Left kidney (tissue), 8 donors: ENCODE measurements around the gene STK33. TPM values are rescaled to one million over a fixed set of nuclear protein-coding genes. Genes with fewer than 3 reads are reported as not detected.
A peak's percentile ranks its signal among the peaks of the same experiment; 100 is the strongest.

ENCODE experiments used
- DNase-seq: peaks from one replicate; pipeline ENCODE4 v3.0.0-alpha.2; 2013
- long read RNA-seq, 8 donors: transcript quantifications; one replicate each; lab custom pipeline, GENCODE V29; 2026
- polyA plus RNA-seq: library from polyadenylated mRNA; unstranded; fragments of 120-200 nt; gene quantifications from one replicate; pipeline ENCODE4 v1.2.1, GENCODE V29; 2013; ENCODE audit not compliant: insufficient read length

The STK33 gene
- 47.1 TPM for polyA plus RNA-seq
- long read RNA-seq, donor 1, full-length matches to known transcripts = 3 of 3 reads
- long read RNA-seq, donor 1, partial matches to known transcripts = 0 of 3 reads
- long read RNA-seq, donor 1, other reads (novel, unspliced or antisense) = 0 of 3 reads
- long read RNA-seq, donor 2 = 0 reads
- long read RNA-seq, donor 3, full-length matches to known transcripts = 2 of 10 reads
- long read RNA-seq, donor 3, partial matches to known transcripts = 8 of 10 reads
- long read RNA-seq, donor 3, other reads (novel, unspliced or antisense) = 0 of 10 reads
- long read RNA-seq, donor 4 = 0 reads
- long read RNA-seq, donor 5, full-length matches to known transcripts = 4 of 4 reads
- long read RNA-seq, donor 5, partial matches to known transcripts = 0 of 4 reads
- long read RNA-seq, donor 5, other reads (novel, unspliced or antisense) = 0 of 4 reads
- long read RNA-seq, donor 6 = 0 reads
- long read RNA-seq, donor 7 = 0 reads
- long read RNA-seq, donor 8, full-length matches to known transcripts = 1 of 1 reads
- long read RNA-seq, donor 8, partial matches to known transcripts = 0 of 1 reads
- long read RNA-seq, donor 8, other reads (novel, unspliced or antisense) = 0 of 1 reads

DNA sequence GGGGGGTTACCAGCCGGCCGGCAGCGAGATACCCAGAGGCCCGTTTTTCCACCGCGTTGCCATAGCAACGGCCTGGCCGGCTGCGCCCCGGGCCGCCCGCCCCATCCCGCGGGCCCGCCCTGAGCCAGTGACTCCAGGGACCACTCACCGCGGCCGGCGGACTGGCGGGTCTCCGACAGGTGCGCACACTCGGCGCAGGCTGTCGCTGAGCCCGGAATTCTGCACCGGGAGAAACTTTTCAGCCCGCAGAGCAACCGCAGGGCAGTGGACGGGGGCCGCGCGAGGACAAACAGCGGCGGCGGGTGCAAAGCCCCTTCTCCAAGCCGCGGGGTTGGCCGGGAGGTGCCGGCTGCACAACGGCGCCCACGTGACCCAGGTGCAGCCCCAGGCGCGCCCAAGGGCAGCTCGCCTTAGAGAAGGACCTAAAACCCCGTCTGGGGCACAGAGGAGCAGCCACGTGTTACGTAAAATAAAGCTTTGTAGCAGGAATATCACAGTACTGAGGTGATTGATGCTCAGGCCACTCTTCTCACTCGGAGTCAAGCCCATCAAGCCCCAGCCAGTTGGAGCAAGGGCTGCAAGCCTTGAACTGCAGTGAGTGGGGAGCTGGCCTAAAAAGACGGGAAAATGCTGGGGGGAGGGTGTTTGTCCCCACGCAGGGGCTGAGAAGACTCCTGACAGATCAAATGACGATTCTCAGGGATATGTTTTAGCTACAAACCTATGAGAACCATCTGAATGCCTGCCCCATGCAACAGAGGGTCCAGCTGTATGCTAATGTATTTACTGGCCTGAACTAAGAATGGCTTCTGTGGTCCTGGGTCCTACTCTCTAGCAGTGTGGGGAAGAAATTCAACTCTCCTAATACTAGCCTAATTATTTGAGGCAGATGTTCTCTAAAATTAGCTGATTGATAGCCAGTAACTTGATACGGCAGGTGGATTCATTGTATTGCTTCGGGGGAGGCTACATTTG, at the start of gene STK33:
STK33 (minus strand) TSS at position 294 of the 975 bp plus-strand sequence. CDS start 119,323 bp downstream, outside the sequence.
- peak; percentile 59 for DNase-seq

- DNase-seq = peak; percentile 46
Measured at GRCh38 chr11:8642196-8642841, 48.3 kb upstream of the STK33 start.

DNA sequence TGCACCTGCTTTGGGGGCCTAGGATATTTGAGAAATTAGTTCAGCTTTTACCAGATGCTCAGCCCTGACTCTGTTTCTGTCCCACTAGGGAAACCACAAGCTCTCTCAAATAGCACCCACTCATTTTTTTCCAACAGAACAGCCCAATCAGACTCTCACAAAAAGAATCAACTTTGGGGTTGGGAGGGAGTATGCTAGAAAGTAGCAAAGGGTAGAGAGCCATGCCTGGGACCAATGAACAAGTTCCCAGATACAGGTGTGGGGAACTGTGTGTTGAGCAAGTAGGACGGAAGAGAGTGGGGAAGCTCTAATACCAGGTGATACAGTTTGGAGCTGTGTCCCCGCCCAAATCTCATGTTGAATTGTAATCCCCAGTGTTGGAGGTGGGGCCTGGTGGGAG, 47.3 kb upstream of the STK33 start:
- DNase-seq = no peak

GRCh38 chr11:8640267-8640906, 46.4 kb upstream of the STK33 start:
- DNase-seq = no peak

DNA sequence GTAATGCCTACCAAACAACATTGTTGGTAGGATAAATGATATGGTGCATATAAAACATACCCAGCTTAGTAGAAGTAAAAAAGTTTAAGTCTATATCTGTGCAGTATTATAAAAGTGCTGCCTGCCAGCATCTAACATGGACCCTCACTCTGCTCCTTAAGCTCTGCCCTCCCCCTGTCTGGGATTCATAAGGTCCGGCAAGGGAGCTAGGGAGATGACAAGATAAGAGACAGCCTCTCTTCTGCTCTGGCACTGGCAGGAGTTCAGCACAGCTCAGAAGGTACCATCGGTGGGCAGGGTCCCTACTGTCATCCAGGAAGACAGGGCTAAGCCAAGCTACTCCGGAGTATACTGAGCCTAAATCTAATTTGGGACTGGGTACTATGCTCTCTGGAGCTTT, 45.6 kb upstream of the STK33 start:
- DNase-seq = no peak

DNA sequence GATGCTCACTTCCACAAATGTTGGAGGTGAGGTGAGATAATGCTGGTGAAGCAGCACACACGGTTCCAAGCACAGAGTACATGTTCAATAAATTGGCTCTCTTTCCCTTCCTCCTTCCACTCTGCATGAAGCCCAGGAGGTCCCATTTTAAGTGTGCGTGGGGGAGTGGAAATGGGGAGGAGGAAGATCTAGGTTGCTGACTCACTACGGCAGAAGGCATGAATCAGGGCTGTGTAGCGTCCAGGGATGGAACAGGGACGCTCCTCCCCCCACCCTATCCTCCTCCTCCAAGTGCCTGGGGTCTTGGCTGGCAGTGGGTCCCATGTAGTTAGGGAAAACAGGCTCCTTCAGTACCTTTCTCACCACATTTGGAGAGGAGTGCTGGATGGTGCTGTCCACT, 44.3 kb upstream of the STK33 start:
- no peak for DNase-seq

DNA sequence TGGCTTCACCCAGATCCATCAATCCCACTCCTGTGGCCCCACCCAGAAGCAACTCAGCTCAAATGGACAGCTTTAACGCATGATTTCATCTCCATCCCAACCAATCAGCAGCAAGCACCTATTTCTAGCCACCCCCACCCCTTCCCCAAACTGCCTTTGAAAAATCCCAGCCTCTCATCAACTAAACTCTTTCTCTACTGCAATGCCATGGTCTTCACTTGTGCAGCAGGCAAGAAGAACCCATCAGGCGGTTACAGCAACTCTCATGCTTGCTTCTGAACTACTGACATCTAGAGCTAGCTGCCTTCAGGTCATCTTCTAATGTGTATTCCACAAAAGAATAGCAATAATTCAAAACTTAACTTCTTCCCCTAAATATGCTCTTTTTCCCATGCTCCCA, 42.1 kb upstream of the STK33 start:
- DNase-seq = no peak

GRCh38 chr11:8634498-8634897, 40.5 kb upstream of the STK33 start:
- DNase-seq = no peak

- DNase-seq = no peak
Measured at GRCh38 chr11:8631395-8632118, 37.5 kb upstream of the STK33 start.

GRCh38 chr11:8624698-8625097, 30.7 kb upstream of the STK33 start:
- no peak for DNase-seq

- DNase-seq = no peak
Measured at GRCh38 chr11:8621147-8621546, 27.1 kb upstream of the STK33 start.

GRCh38 chr11:8617063-8617462, 23.0 kb upstream of the STK33 start:
- DNase-seq = no peak

GRCh38 chr11:8615291-8616032, 21.4 kb upstream of the STK33 start:
- no peak for DNase-seq

DNA sequence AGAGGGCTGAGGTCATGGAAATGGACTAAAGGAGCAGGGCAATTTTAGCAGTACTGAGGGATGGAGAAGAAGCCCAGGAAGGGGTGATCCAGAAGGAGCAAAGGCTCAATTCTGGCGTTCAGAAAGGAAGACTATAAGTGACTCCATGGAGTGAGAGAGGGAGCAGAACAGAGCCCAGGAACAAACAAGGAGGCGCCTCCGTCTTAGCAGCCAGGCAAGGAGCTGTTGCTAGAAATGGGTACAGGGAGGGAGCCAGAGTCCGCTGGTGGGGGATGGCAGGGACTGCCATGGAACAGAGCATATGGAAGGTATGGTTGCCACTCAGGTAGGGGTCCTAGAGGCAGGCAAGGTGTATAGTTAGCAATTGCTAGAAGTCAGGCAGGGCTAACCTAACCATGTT, 20.5 kb upstream of the STK33 start:
- DNase-seq = no peak

DNA sequence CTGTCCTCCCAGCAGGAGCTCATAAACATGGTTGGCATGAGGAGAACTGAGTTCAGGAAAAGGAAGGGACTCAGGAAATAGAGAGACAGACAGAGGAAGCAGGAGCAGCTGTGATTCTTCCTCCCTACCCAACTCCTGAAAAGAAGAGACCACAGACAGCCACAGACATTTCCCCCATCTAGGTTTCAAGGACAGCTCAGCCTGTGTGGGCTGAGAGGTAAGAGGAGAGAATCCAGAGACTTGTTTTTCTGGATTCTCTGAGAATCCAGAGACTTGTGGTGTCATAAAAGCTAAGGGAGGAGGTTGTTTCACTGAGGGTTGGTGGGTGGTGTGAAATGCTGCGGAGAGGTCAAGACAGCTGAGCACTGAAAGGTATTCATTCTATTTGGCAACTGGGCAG, 19.0 kb upstream of the STK33 start:
- DNase-seq = no peak

DNA sequence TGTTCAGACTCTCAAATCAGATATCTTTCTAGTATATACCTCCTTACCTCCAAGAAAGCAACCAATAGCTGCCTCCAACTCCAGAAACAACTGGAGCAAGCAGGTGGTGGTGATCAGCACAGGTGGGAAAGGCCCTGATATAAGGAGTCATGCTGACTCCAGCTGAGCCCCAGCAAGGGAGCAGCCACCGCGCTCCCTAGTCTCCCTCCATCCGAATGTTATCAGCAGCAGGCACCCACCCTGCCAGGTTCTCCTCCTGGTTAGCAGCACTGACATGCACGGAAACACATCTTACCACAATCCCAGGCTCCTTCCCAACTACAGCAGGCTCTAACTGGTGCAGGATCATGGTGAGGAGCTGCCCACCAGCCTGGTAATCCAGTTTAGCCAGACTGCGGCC, 18.5 kb upstream of the STK33 start:
- DNase-seq = no peak

DNA sequence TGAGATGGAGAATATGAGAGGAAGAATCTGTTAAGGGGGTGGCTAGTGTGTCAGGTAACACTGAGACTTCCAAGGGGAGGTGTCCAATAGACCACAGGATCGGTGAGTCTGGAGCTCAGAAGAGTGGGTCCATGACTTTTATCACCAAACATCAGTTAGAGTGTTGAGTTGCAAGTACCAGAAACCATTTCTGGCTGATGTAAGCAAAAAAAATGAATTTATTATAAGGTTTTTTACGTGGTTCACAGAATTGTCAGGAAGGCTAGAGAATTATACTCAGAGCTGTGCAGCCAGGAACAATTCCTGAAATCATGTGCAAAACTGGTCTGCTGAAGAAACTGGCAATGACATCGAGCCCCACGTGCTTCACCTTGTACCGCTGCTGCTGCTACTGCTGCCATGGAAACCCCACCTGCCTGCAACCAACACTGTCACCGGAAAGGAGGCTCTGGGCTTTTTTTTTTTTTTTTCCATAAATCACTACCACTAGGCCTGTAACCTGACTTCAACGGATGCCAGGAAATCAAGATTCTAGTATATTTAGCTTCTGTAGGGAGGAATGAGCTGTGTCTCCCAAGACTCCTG, 16.6 kb upstream of the STK33 start:
- peak; percentile 68 for DNase-seq

DNA sequence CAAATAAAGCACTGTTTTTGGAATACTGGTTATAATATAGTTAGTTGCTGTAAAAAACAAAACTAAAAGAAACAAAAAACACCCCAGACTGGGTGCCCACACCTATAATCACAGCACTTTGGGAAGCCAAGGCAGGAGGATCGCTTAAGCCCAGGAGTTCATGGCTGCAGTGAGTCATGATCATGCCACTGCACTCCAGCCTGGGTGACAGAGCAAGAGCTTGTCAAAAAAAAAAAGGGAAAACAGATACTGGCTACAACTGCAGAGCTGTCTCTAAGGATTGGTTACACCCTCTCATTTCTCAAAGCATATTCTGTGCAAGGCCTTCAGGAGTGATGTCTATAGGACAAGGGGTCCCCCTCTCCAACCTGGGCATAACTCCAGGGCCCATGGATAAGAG, 14.6 kb upstream of the STK33 start:
- no peak for DNase-seq

DNA sequence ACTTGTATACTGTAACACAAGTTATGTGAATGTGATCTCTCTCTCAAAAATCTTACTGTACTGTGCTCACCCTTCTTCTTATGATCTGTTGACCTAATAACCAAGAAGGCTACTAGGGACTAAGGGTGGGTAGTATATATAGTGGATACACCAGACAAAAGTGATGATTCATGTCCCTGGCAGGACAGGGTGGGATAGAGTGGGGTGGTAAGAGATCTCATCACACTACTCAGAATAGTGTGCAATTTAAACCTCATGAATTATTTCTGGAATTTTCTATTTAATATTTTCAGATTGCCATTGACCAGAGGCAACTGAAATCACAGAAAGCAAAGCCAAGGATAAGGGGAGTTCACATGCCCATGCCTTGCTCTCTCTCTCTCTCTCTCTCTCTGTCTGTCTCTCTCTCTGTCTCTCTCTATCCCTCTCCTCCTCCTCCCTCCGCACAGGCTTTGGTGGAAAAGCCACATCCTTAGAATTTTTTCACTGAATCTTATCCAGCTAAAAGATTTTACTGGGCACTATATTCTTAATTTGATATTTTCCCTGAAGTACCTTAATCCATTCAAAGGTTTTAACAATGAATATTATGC, 12.0 kb upstream of the STK33 start:
- no peak for DNase-seq
